BJ (cell line): ENCODE measurements around the gene PCTP. TPM values are rescaled to one million over a fixed set of nuclear protein-coding genes. Genes with fewer than 3 reads are reported as not detected.

Experiments used
- CTCF ChIA-PET: fragments of 350-600 bp; formaldehyde crosslinking; extraction: SDS; loops from one replicate; lab custom pipeline; 2021; ENCODE audit warnings: antibody characterized with exemption, inconsistent platforms; lab: Yijun Ruan, JAX
- POLR2A ChIA-PET: fragments of 300-600 bp; sonication (Branson Sonifier 250); formaldehyde crosslinking; extraction: SDS; loops from one replicate; lab custom pipeline; 2021; ENCODE audit warnings: antibody characterized with exemption; lab: Charles Lee
- DNase-seq: peaks from one replicate; pipeline ENCODE4 v3.0.0-alpha.2; 2011; ENCODE audit warnings: low read depth
- H3K27me3 ChIP-seq: 2 replicates; pipeline ENCODE4 v1.6.0; 2011; ENCODE audit warnings: low read length; ENCODE audit not compliant: control insufficient read depth, insufficient read depth
- H3K36me3 ChIP-seq: 2 replicates; pipeline ENCODE4 v1.5.1; 2011; ENCODE audit warnings: low read length; ENCODE audit not compliant: control insufficient read depth, insufficient read depth
- H3K4me3 ChIP-seq: 2 replicates; pipeline ENCODE4 v1.5.1; 2011; ENCODE audit warnings: low read depth, mild to moderate bottlenecking, control low read depth, low read length
- CTCF ChIP-seq: IDR thresholded peaks from 2 replicates; pipeline ENCODE4 v1.5.1; 2011; ENCODE audit warnings: low read depth, mild to moderate bottlenecking, control low read depth, inconsistent platforms, low read length, moderate library complexity; ENCODE audit not compliant: insufficient read depth
- polyA plus RNA-seq: library from polyadenylated mRNA; depleted of rRNA; stranded (reverse); fragments of >200 nt; gene quantifications from 2 replicates; pipeline ENCODE4 v1.2.3, GENCODE V29; 2011

The PCTP gene
- polyA plus RNA-seq, 1 experiment = 10.2 TPM

DNA sequence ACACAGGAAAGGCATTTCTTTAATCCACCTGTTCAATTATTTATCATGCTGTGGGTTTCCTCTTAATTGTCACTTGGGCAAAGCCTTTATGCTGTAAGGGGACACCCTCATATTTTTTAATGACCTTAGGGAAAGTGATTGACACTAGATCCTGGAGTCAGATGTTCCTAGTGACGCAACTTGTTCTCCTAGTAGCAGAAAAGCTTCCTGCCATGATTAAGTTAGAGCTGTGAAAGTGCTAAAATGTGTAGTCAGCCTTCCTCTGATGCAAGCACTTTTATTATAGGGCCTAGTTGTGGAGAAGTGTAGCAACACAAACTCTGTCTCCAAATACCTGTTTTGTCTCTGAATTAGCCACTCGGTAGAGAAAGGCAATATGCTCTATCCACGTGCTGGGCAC, 40.4 kb upstream of the PCTP start:
- DNase-seq = no peak
- CTCF ChIA-PET = interaction anchor here (4.0 kb wide), 1 partner anchor 8 kb away, joined by 25 read pairs; no protein-coding TSS in a partner anchor

DNA sequence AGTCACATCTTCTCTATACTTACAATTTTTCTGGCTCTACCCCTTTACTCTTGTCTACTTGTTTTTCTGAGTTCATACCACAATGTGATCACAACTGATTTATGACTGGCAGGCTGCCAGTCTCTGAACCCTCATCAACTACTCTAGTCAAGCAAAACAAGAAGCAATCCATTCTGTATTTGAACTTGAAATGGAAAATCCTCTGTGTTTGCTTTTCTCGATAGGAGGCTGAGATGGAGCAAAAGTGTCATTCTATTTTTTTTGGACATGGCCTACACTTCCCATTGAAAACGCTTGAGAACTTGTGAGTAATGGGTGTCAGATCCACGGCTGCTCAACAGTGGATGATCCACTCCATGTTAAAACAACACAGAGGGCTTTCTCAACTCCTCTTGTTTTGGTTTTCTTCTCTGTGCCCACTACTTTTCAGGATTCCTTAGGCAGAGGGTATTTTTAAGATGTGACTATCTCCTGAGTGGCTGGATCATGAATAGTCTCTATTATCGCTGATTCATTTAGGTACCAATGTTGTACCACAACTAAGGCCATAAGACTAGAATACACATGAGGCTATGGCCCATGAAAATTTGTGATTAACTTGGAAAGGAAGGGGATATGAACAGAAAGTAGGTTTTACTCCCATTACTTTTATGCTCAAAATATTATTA, 39.9 kb upstream of the PCTP start:
- POLR2A ChIA-PET = no interaction called here
- Histone ChIP-seq H3K36me3 (no peaks in the 10 kb centered on the region), H3K27me3 (no peaks in the 10 kb centered on the region; the same call in 1 of the 2 replicates), H3K4me3 (no peak overlapping the region)
- CTCF ChIA-PET = no interaction called here
- no peak for DNase-seq
- TF ChIP-seq CTCF = no peak

More for the DNA sequence above, 40.4 kb upstream of the PCTP start:
- Histone ChIP-seq H3K27me3 (no peaks in the 10 kb centered on the region; the same call in 1 of the 2 replicates), H3K36me3 (no peaks in the 10 kb centered on the region), H3K4me3 (no peak overlapping the region)
- no peak for TF ChIP-seq CTCF
- POLR2A ChIA-PET = no interaction called here

- H3K4me3 ChIP-seq = no peak overlapping the region
- CTCF ChIA-PET = interaction anchor here (0.7 to 8.2 kb wide), 23 partner anchors 9 to 191 kb away, joined by 3 to 60 read pairs (median 4); partner anchors contain the start of gene PCTP
- H3K27me3 ChIP-seq = 0 out of 2 replicates have a peak, but pooled peaks cover 1% of the 10 kb centered on the region
- no peaks in the 10 kb centered on the region for H3K36me3 ChIP-seq
- no peak for TF ChIP-seq CTCF
- POLR2A ChIA-PET = no interaction called here
- no peak for DNase-seq
These were observed 33.4 kb upstream of the PCTP start for GRCh38 chr17:55717432-55717831.

GRCh38 chr17:55717898-55718735, 32.7 kb upstream of the PCTP start:
- H3K4me3 ChIP-seq = no peak overlapping the region
- no peak for DNase-seq
- ChIA-PET POLR2A (no interaction called here), CTCF (interaction anchor here (0.7 to 8.2 kb wide), 30 partner anchors 8 to 927 kb away, joined by 3 to 60 read pairs (median 3); partner anchors contain the start of gene PCTP)
- no peaks in the 10 kb centered on the region for H3K36me3 ChIP-seq
- TF ChIP-seq CTCF = peak; percentile 78
- 0 out of 2 replicates have a peak, but pooled peaks cover 1% of the 10 kb centered on the region for H3K27me3 ChIP-seq
